UCSD-AML1 (cell line): Measurements from ENCODE around the gene CREB3L2.
"Not testable (repeated sequence)": the region's sequence is repeated elsewhere in the genome, so short reads cannot be mapped to it uniquely, and the experiment has no call there.

Experiments
- DNase-seq: peaks from one replicate; lab custom pipeline; 2025; ENCODE audit not compliant: unreplicated experiment; lab: John Stamatoyannopoulos, UW

The CREB3L2 gene

GRCh38 chr7:137846827-137847567 is 154.9 kb downstream of the CREB3L2 start, which contains the start of gene DGKI:
TSS of gene DGKI (minus strand) at chr7:137846974.
- no peak for DNase-seq

GRCh38 chr7:137846549-137846826 is 155.4 kb downstream of the CREB3L2 start:
- no peak for DNase-seq

- no peak for DNase-seq
Measured at GRCh38 chr7:137844677-137845425, 157.0 kb downstream of the CREB3L2 start.

- DNase-seq = no peak
Measured at GRCh38 chr7:137839903-137840779, 161.7 kb downstream of the CREB3L2 start.

GRCh38 chr7:137838706-137839315 is 163.1 kb downstream of the CREB3L2 start:
- DNase-seq = no peak

- DNase-seq = no peak
Measured at GRCh38 chr7:137836541-137836940, 165.3 kb downstream of the CREB3L2 start.

GRCh38 chr7:137836113-137836509 is 165.8 kb downstream of the CREB3L2 start:
- DNase-seq = no peak

GRCh38 chr7:137835486-137836112 is 166.3 kb downstream of the CREB3L2 start:
- DNase-seq = no peak

- DNase-seq = no peak
Measured at GRCh38 chr7:137834552-137834951, 167.3 kb downstream of the CREB3L2 start.

- DNase-seq = not testable (repeated sequence)
Measured at GRCh38 chr7:137832990-137833389, 168.9 kb downstream of the CREB3L2 start.

- DNase-seq = no peak
Measured at GRCh38 chr7:137832382-137832781, 169.5 kb downstream of the CREB3L2 start.

GRCh38 chr7:137831555-137831954 is 170.3 kb downstream of the CREB3L2 start:
- DNase-seq = not testable (repeated sequence)

GRCh38 chr7:137829337-137829992 is 172.4 kb downstream of the CREB3L2 start:
- DNase-seq = no peak

GRCh38 chr7:137828456-137828855 is 173.4 kb downstream of the CREB3L2 start:
- no peak for DNase-seq

- no peak for DNase-seq
Measured at GRCh38 chr7:137825489-137825888, 176.4 kb downstream of the CREB3L2 start.
